Endothelial cell of umbilical vein (primary cell): ENCODE measurements around the gene IGSF9. TPM values are rescaled to one million over a fixed set of nuclear protein-coding genes. Genes with fewer than 3 reads are reported as not detected.

ENCODE experiments used
- BruUV-seq: library from RNA; stranded (reverse); fragments of 400-500 nt; replicated peaks from 2 replicates; lab custom pipeline; 2021; lab: Mats Ljungman, UMichigan
- CTCF ChIA-PET: fragments of 300-600, 350-600 bp; sonication (Branson Sonifier 250); formaldehyde crosslinking; loops from one replicate; lab custom pipeline; 2021; ENCODE audit warnings: antibody characterized with exemption, inconsistent platforms; lab: Charles Lee
- POLR2A ChIA-PET: fragments of 300-600, 350-600 bp; sonication (Branson Sonifier 250); formaldehyde crosslinking; loops from one replicate; lab custom pipeline; 2021; ENCODE audit warnings: antibody characterized with exemption, inconsistent platforms; lab: Charles Lee
- DNase-seq: peaks from one replicate; pipeline ENCODE4 v3.0.0-alpha.2; 2011; ENCODE audit warnings: low read depth, low spot score
- FAIRE-seq: peaks from 2 replicates; lab custom pipeline; 2011; peaks lifted over from hg19 to GRCh38; lab: Jason Lieb, UNC
- H2AFZ ChIP-seq: 2 replicates; pipeline ENCODE4 v1.6.0; 2012; ENCODE audit warnings: low read depth, low read length, control low read depth, inconsistent platforms
- H3K27ac ChIP-seq: 2 replicates; pipeline ENCODE4 v1.5.1; 2011; ENCODE audit warnings: low read depth, mild to moderate bottlenecking, control low read depth, low read length, moderate library complexity; ENCODE audit not compliant: insufficient read depth
- H3K27me3 ChIP-seq, 2 experiments: 2 replicates each; pipeline versions ENCODE4 v1.6.0 to v1.6.1; 2011; ENCODE audit warnings: low read length in 2 of 2, mixed read lengths in 1 of 2; ENCODE audit not compliant: control insufficient read depth in 2 of 2, insufficient read depth in 2 of 2
- H3K36me3 ChIP-seq, 2 experiments: 2 replicates in 1 of 2; 3 replicates in 1 of 2; pipeline ENCODE4 v1.5.1; 2011; ENCODE audit warnings: low read length in 2 of 2, mild to moderate bottlenecking in 1 of 2, moderate library complexity in 1 of 2; ENCODE audit not compliant: control insufficient read depth in 2 of 2, insufficient read depth in 2 of 2; ENCODE audit errors: extremely low read depth in 1 of 2
- H3K4me1 ChIP-seq: 3 replicates; pipeline ENCODE4 v1.5.1; 2011; ENCODE audit warnings: mild to moderate bottlenecking, low read length; ENCODE audit not compliant: control insufficient read depth, insufficient read depth; ENCODE audit errors: extremely low read depth
- H3K4me2 ChIP-seq: 2 replicates; pipeline ENCODE4 v1.6.1; 2011; ENCODE audit warnings: low read length, control low read depth, mixed read lengths; ENCODE audit not compliant: insufficient read depth
- H3K4me3 ChIP-seq, 3 experiments: fragments of 200-600 bp in 1 of 3; sonication (generic), shearing (Covaris generic) in 1 of 3; replicated peaks in 1 of 3; 2 replicates each; pipeline ENCODE4 v1.5.1; 2011 to 2016; ENCODE audit warnings: control low read depth in 3 of 3, low read length in 3 of 3, mild to moderate bottlenecking in 2 of 3, inconsistent platforms in 1 of 3, low read depth in 1 of 3, moderate library complexity in 1 of 3; ENCODE audit not compliant: insufficient read depth in 1 of 3
- H3K79me2 ChIP-seq: 2 replicates; pipeline ENCODE4 v1.6.0; 2012; ENCODE audit warnings: low read length, inconsistent platforms; ENCODE audit not compliant: control insufficient read depth, insufficient read depth
- H3K9ac ChIP-seq: replicated peaks from 2 replicates; pipeline ENCODE3; 2011; ENCODE audit warnings: low read length, control low read depth; ENCODE audit not compliant: insufficient read depth; ENCODE audit errors: extremely low read depth
- H3K9me1 ChIP-seq: replicated peaks from 3 replicates; pipeline ENCODE4 v1.6.0; 2011; ENCODE audit warnings: mild to moderate bottlenecking, low read length; ENCODE audit not compliant: control insufficient read depth, insufficient read depth; ENCODE audit errors: extremely low read depth
- H3K9me3 ChIP-seq: replicated peaks from 2 replicates; pipeline ENCODE4 v1.5.1; 2012; ENCODE audit warnings: low read length, inconsistent platforms; ENCODE audit not compliant: control insufficient read depth, insufficient read depth
- H4K20me1 ChIP-seq: replicated peaks from 2 replicates; pipeline ENCODE3; 2011; ENCODE audit warnings: mild to moderate bottlenecking, low read length; ENCODE audit not compliant: control insufficient read depth, insufficient read depth; ENCODE audit errors: extremely low read depth
- FOS ChIP-seq: IDR thresholded peaks from 2 replicates; pipeline ENCODE4 v1.6.1; 2011; ENCODE audit warnings: mild to moderate bottlenecking, low read length, moderate library complexity, borderline replicate concordance; ENCODE audit not compliant: insufficient read depth
- JUN ChIP-seq: IDR thresholded peaks from 2 replicates; pipeline ENCODE4 v1.6.1; 2011; ENCODE audit warnings: borderline replicate concordance, low read depth; ENCODE audit not compliant: insufficient read length, insufficient read depth
- MYC ChIP-seq: IDR thresholded peaks from one replicate; pipeline ENCODE4 v1.6.1; 2011; ENCODE audit warnings: mild to moderate bottlenecking, low read depth, low read length
- POLR2A ChIP-seq: IDR thresholded peaks from 2 replicates; pipeline ENCODE4 v1.6.1; 2012; ENCODE audit warnings: low read depth, mild to moderate bottlenecking, control low read depth, low read length
- POLR2AphosphoS5 ChIP-seq: IDR thresholded peaks from 2 replicates; pipeline ENCODE4 v1.6.1; 2012; ENCODE audit warnings: low read depth, mild to moderate bottlenecking, control low read depth, low read length, moderate library complexity; ENCODE audit not compliant: insufficient read depth
- dilution Hi-C: fragments of 300-500 bp; cut with MboI; formaldehyde crosslinking; loops from one replicate; pipeline ENCODE4 v1.15.0; 2019; ENCODE audit warnings: low sequenced_read_pairs; ENCODE audit not compliant: extremely low pct_ligation_motif_present
- intact Hi-C: fragments of 100-400 bp; cut with micrococcal nuclease; formaldehyde crosslinking; loops from one replicate; pipeline ENCODE4 v1.10.0; 2022
- polyA plus RNA-seq, 4 experiments: library from polyadenylated mRNA; depleted of rRNA in 3 of 4; stranded (reverse) in 3 of 4; unstranded in 1 of 4; fragments of >200 nt; gene quantifications; 2 replicates each; pipeline versions ENCODE4 v1.2.1 to v1.2.3, GENCODE V29; 2011 to 2012; ENCODE audit warnings: missing spikeins in 1 of 4
- total RNA-seq: library from RNA; stranded (reverse); gene quantifications from 2 replicates; pipeline ENCODE4 v1.2.3, GENCODE V29; 2021

Gene IGSF9
- total and polyA plus RNA-seq, 2 donors (not counting 3 experiments of a cell fraction or from before 2014, with no cell fraction given) = 0.15 TPM

GRCh38 chr1:159898527-159898926, 46.9 kb downstream of the IGSF9 start:
- BruUV-seq = no TSS peak
- H2AFZ ChIP-seq = no peak overlapping the region
- H3K4me2 ChIP-seq = no peak overlapping the region
- CTCF ChIA-PET = no interaction called here
- DNase-seq (no peak), FAIRE-seq (no peak)
- H3K79me2 ChIP-seq = no peaks in the 10 kb centered on the region
- H3K36me3 ChIP-seq = no peaks in the 10 kb centered on the region
- no peaks in the 10 kb centered on the region for H3K27me3 ChIP-seq
- dilution Hi-C loops (no loop called here), intact Hi-C loops (no loop called here)
- TF ChIP-seq MYC = no peak
- no peak for TF ChIP-seq POLR2AphosphoS5
- H3K4me3 ChIP-seq = no peak overlapping the region
- H3K4me1 ChIP-seq = no peaks in the 10 kb centered on the region
- H3K9me1 ChIP-seq = no peaks in the 10 kb centered on the region
- POLR2A ChIA-PET = no interaction called here
- H3K9me3 ChIP-seq = no peaks in the 10 kb centered on the region
- no peak overlapping the region for H3K27ac ChIP-seq
- H4K20me1 ChIP-seq = no peaks in the 10 kb centered on the region
- H3K9ac ChIP-seq = no peak overlapping the region

- no peak for DNase-seq
- no peak for TF ChIP-seq FOS
- no peak for TF ChIP-seq POLR2A
- TF ChIP-seq JUN = no peak
- no peak overlapping the region for H3K4me2 ChIP-seq
- BruUV-seq = no TSS peak
- H4K20me1 ChIP-seq = no peaks in the 10 kb centered on the region
- H3K4me3 ChIP-seq = no peak overlapping the region
- ChIA-PET CTCF (no interaction called here), POLR2A (no interaction called here)
- dilution Hi-C loops (no loop called here), intact Hi-C loops (no loop called here)
- no peak for FAIRE-seq
- H3K4me1 ChIP-seq = no peaks in the 10 kb centered on the region
- no peak overlapping the region for H2AFZ ChIP-seq
- H3K9ac ChIP-seq = no peak overlapping the region
- H3K79me2 ChIP-seq = no peaks in the 10 kb centered on the region
- no peaks in the 10 kb centered on the region for H3K27me3 ChIP-seq
- H3K36me3 ChIP-seq = no peaks in the 10 kb centered on the region
- H3K27ac ChIP-seq = no peak overlapping the region
- H3K9me1 ChIP-seq = no peaks in the 10 kb centered on the region
- H3K9me3 ChIP-seq = no peaks in the 10 kb centered on the region
Measured at GRCh38 chr1:159897962-159898361, 47.5 kb downstream of the IGSF9 start.
